Measurements from ENCODE around the gene PAK3.

The PAK3 gene

GRCh38 chrX:111083081-111083480 is 12.9 kb upstream of the PAK3 start:
- no peak overlapping the region for H3K4me2 ChIP-seq (ENCODE audit: low read length)
- no peak overlapping the region for H3K27ac ChIP-seq
- no peak overlapping the region for H2AFZ ChIP-seq
- no peak overlapping the region for H3K4me3 ChIP-seq (ENCODE audit: low read depth, low read length)
- no peak for TF ChIP-seq CTCF (IDR thresholded peaks at IDR 0.05)
- H3K9me3 ChIP-seq (ENCODE audit: control insufficient read depth, low read length): no peaks in the 10 kb centered on the region
- no peaks in the 10 kb centered on the region for H3K79me2 ChIP-seq
- H3K4me1 ChIP-seq: no peaks in the 10 kb centered on the region
- H3K36me3 ChIP-seq (ENCODE audit: control insufficient read depth, insufficient read depth, low read length): no peaks in the 10 kb centered on the region
- no peak overlapping the region for H3K9ac ChIP-seq
- H3K27me3 ChIP-seq (ENCODE audit: control insufficient read depth, insufficient read depth, low read length): no peaks in the 10 kb centered on the region

- no peaks in the 10 kb centered on the region for H3K27me3 ChIP-seq (ENCODE audit: control insufficient read depth, insufficient read depth, low read length)
Measured at GRCh38 chrX:111086591-111087006, 9.4 kb upstream of the PAK3 start.

GRCh38 chrX:111088628-111089027 is 7.4 kb upstream of the PAK3 start:
- Histone ChIP-seq H2AFZ (no peak overlapping the region), H3K9ac (no peak overlapping the region), H3K4me1 (no peaks in the 10 kb centered on the region), H3K9me3 (ENCODE audit: control insufficient read depth, low read length) (no peaks in the 10 kb centered on the region), H3K27me3 (ENCODE audit: control insufficient read depth, insufficient read depth, low read length) (no peaks in the 10 kb centered on the region), H3K4me3 (ENCODE audit: low read depth, low read length) (no peak overlapping the region), H3K36me3 (ENCODE audit: control insufficient read depth, insufficient read depth, low read length) (no peaks in the 10 kb centered on the region), H3K27ac (no peak overlapping the region), H3K79me2 (no peaks in the 10 kb centered on the region), H3K4me2 (ENCODE audit: low read length) (no peak overlapping the region)
- TF ChIP-seq CTCF (IDR thresholded peaks at IDR 0.05): no peak

More at GRCh38 chrX:111086591-111087006, 9.4 kb upstream of the PAK3 start:
- no peak overlapping the region for H3K4me2 ChIP-seq (ENCODE audit: low read length)
- H3K79me2 ChIP-seq: no peaks in the 10 kb centered on the region
- H3K9ac ChIP-seq: no peak overlapping the region
- no peak overlapping the region for H3K4me3 ChIP-seq (ENCODE audit: low read depth, low read length)
- no peak for TF ChIP-seq CTCF (IDR thresholded peaks at IDR 0.05)
- no peaks in the 10 kb centered on the region for H3K4me1 ChIP-seq
- H3K27ac ChIP-seq: no peak overlapping the region
- no peaks in the 10 kb centered on the region for H3K36me3 ChIP-seq (ENCODE audit: control insufficient read depth, insufficient read depth, low read length)
- no peaks in the 10 kb centered on the region for H3K9me3 ChIP-seq (ENCODE audit: control insufficient read depth, low read length)
- H2AFZ ChIP-seq: no peak overlapping the region

- no peaks in the 10 kb centered on the region for H3K9me3 ChIP-seq (ENCODE audit: control insufficient read depth, low read length)
- no peaks in the 10 kb centered on the region for H3K27me3 ChIP-seq (ENCODE audit: control insufficient read depth, insufficient read depth, low read length)
Measured at GRCh38 chrX:111090458-111090857, 5.5 kb upstream of the PAK3 start.

More at GRCh38 chrX:111090458-111090857, 5.5 kb upstream of the PAK3 start:
- no peaks in the 10 kb centered on the region for H3K79me2 ChIP-seq
- no peaks in the 10 kb centered on the region for H3K36me3 ChIP-seq (ENCODE audit: control insufficient read depth, insufficient read depth, low read length)
- TF ChIP-seq CTCF (IDR thresholded peaks at IDR 0.05): no peak
- no peak overlapping the region for H3K9ac ChIP-seq
- no peaks in the 10 kb centered on the region for H3K4me1 ChIP-seq
- H3K4me3 ChIP-seq (ENCODE audit: low read depth, low read length): no peak overlapping the region
- H3K27ac ChIP-seq: no peak overlapping the region
- H2AFZ ChIP-seq: no peak overlapping the region
- H3K4me2 ChIP-seq (ENCODE audit: low read length): no peak overlapping the region
